Muscle of leg (tissue), 16 donors: ENCODE measurements around the gene PLXNB3. TPM values are rescaled to one million over a fixed set of nuclear protein-coding genes. Genes with fewer than 3 reads are reported as not detected.
A peak's percentile ranks its signal among the peaks of the same experiment; 100 is the strongest.

Source experiments
- DNase-seq: peaks from one replicate; pipeline ENCODE4 v3.0.0; 2013
- H3K27ac ChIP-seq: one replicate; pipeline ENCODE4 v1.5.1; 2013; ENCODE audit warnings: mild to moderate bottlenecking, low read length, control low read depth
- H3K27me3 ChIP-seq: one replicate; pipeline ENCODE4 v1.6.1; 2013; ENCODE audit warnings: low read length; ENCODE audit not compliant: control insufficient read depth, insufficient read depth
- H3K36me3 ChIP-seq: one replicate; pipeline ENCODE4 v1.6.1; 2013; ENCODE audit warnings: low read length; ENCODE audit not compliant: control insufficient read depth, insufficient read depth
- H3K4me1 ChIP-seq: one replicate; pipeline ENCODE4 v1.6.1; 2013; ENCODE audit warnings: low read length; ENCODE audit not compliant: control insufficient read depth, insufficient read depth
- H3K4me3 ChIP-seq: one replicate; pipeline ENCODE4 v1.5.1; 2013; ENCODE audit warnings: low read length, control low read depth
- H3K9me3 ChIP-seq: replicated peaks from 2 replicates; pipeline ENCODE4 v1.6.1; 2013; ENCODE audit warnings: low read depth, low read length; ENCODE audit not compliant: control insufficient read depth
- WGBS: methylation state at CpG from one replicate; pipeline ENCODE4 v1.1.5; 2013; ENCODE audit warnings: missing lambda C conversion rate; ENCODE audit not compliant: insufficient coverage; 5-methylcytosine and 5-hydroxymethylcytosine counted together
- long read RNA-seq, 11 donors: transcript quantifications; one replicate each; lab custom pipeline, GENCODE V29; 2026
- polyA plus RNA-seq, 8 donors: library from polyadenylated mRNA; unstranded; fragments of 120-200 nt; gene quantifications; one replicate each; pipeline versions ENCODE4 v1.2.1 to v1.2.3, GENCODE V29; 2013; ENCODE audit warnings: inconsistent platforms in 1 of 8, low replicate concordance in 1 of 8; ENCODE audit not compliant: insufficient read length in 8 of 8, insufficient read depth in 1 of 8
- total RNA-seq: library from RNA; stranded (reverse); fragments of 120-200 nt; gene quantifications from one replicate; pipeline ENCODE4 v1.2.4, GENCODE V29; 2013

Gene PLXNB3
- total RNA-seq (0.89 TPM), polyA plus RNA-seq (1 to 10 TPM; 2.4 to 8.9 (median 4.2) TPM)
- long read RNA-seq, donor 1: 0 reads
- long read RNA-seq, donor 2: 0 reads
- long read RNA-seq, donor 3: 0 reads
- long read RNA-seq, donor 4: 0 reads
- long read RNA-seq, donor 5: 0 reads
- long read RNA-seq, donor 6: 0 reads
- long read RNA-seq, donor 7: 0 reads
- long read RNA-seq, donor 8: 0 reads
- long read RNA-seq, donor 9: 0 reads
- long read RNA-seq, donor 10: 0 reads
- long read RNA-seq, donor 11: 0 reads

DNA sequence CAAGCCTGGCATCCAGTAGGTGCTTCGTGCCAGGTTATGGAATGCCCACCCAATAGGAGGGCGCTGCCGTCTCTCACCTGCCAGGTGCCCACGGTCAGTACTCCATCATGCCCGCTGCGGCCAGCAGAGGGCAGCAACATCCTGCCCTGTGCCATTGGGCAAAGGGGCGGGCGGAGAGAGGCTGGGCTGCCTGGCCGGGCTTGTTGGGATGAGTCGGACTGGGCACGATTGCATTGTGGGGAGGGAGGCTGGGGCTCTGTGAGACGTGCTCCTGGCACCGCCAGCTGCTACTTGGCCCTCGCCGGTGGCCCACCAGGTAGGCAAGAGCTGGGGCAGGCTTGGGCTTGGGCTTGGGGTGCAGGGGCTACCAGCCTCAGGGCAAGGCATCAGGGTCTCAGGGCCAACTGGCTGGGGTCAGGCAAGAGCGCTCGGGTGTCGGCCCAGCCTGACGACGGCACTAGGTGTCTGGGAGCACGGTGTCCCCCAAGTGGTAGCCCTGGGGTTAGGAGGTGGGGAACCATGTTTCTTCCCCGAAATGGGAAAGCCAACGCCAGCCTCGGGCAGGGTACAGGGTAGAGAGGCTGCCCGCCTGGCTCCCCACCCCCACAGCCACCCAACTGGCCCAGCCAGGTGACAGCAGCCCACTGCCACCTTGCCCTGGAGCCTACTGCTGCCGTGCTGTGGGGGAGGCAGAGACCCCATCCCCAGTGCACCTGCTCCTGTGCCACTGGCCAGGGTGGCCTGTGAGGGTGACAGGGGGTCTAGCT, at the start of gene PLXNB3:
Gene PLXNB3 (plus strand): TSS at position 261 of the 767 bp plus-strand sequence. CDS start 1,287 bp downstream, outside the sequence.
- WGBS: 28% methylated on average over 18 of the region's 26 CpGs
- Histone ChIP-seq H3K27me3 (peaks cover 2% of the 10 kb centered on the region), H3K4me1 (peaks cover 14% of the 10 kb centered on the region), H3K36me3 (no peaks in the 10 kb centered on the region), H3K4me3 (no peak within 1 kb of the TSS), H3K9me3 (no peaks in the 10 kb centered on the region), H3K27ac (no peak within 1 kb of the TSS)
- peak; percentile 60 for DNase-seq

- DNase-seq: peak; percentile 30
- no peak overlapping the region for H3K27ac ChIP-seq
- H3K27me3 ChIP-seq: peaks cover 2% of the 10 kb centered on the region
- no peak overlapping the region for H3K4me3 ChIP-seq
- no peaks in the 10 kb centered on the region for H3K9me3 ChIP-seq
- no CpG with 5 or more reads among the region's 3 CpGs for WGBS
- no peaks in the 10 kb centered on the region for H3K4me1 ChIP-seq
- H3K36me3 ChIP-seq: peaks cover 39% of the 10 kb centered on the region
These were observed 49.8 kb upstream of the PLXNB3 start for GRCh38 chrX:153714256-153714655.

- Histone ChIP-seq H3K27me3 (peaks cover 2% of the 10 kb centered on the region), H3K27ac (no peak overlapping the region), H3K4me3 (no peak overlapping the region), H3K36me3 (peaks cover 43% of the 10 kb centered on the region), H3K9me3 (no peaks in the 10 kb centered on the region), H3K4me1 (no peaks in the 10 kb centered on the region)
- DNase-seq: no peak
- WGBS: 94% methylated on average over 3 of the region's 9 CpGs
These were observed 46.6 kb upstream of the PLXNB3 start for GRCh38 chrX:153717445-153717844.

DNA sequence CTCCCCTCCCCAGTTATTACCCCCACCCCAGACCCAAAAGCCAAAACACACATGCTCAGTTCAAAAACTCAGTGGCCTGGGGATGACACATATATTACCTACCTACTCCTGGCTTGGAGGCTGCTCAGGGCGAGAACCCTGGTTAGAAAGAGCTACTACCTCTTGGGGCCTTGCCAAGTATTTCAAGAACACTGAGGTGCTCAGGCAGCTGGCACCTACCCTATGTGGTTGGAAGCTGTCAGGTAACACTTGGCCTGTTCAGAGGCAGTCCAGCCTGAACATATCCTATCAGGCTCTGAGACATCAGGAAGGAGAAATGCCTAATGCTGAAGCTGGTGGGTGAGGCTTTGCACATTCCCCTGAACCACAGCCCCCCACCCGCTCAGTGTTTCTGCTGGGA, 44.8 kb upstream of the PLXNB3 start:
- DNase-seq: no peak
- peaks cover 2% of the 10 kb centered on the region for H3K27me3 ChIP-seq
- 86% methylated on average over 1 of the region's 2 CpGs for WGBS
- peaks cover 37% of the 10 kb centered on the region for H3K36me3 ChIP-seq
- H3K4me3 ChIP-seq: no peak overlapping the region
- no peaks in the 10 kb centered on the region for H3K9me3 ChIP-seq
- H3K4me1 ChIP-seq: peaks cover 8% of the 10 kb centered on the region
- no peak overlapping the region for H3K27ac ChIP-seq

DNA sequence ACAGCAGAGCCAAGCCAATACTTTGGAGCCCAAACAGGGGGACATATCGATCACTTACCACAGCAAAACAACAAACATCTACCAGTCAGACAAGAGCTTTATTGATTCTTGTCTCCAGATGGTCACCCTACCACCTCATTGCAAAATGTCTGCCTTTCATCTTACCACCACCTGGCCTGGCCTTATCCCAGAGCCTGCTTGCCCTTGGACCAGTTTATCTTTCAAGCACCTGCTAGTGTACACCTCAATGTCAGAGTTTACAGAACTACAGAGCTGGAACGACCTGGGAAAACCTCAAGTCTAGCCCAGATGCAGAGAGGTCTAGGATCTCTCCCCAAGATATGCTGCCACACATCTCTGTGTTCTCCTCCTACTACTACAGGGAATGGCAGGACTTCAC, 44.3 kb upstream of the PLXNB3 start:
- Histone ChIP-seq H3K9me3 (no peaks in the 10 kb centered on the region), H3K4me1 (peaks cover 8% of the 10 kb centered on the region), H3K4me3 (no peak overlapping the region), H3K27me3 (peaks cover 2% of the 10 kb centered on the region), H3K36me3 (peaks cover 35% of the 10 kb centered on the region), H3K27ac (no peak overlapping the region)
- no peak for DNase-seq
- WGBS: 82% methylated on average over 2 of the region's 2 CpGs

DNA sequence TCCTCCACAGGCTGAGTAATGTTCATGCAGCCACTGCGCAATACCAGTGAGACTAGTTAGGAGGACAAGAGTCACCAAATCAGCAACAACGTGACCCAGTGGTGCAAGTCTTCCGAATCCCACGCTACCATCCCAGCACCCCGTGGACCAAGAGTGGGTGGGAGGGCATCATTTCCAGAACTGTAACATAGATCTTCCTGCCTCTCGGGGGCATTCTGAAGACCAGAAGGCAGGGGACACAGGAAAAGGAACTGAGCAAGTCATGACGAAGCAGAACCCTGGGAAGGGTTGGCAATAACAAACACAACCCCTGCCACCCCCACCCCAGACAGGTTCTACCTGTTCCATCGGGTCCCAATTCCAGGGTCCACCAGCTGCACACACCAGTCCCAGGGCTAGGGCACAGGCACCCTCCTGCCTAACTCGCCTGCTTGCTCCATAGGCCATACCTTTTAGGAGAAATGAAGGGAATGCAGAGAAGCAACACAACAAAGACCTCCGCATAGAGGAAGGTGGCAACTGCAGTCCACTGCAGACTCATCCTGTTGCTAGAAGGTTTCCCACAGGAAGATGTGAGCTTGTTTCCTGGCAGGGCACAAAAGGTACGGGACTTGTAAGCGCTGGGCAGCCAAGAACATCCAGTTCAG, 41.2 kb upstream of the PLXNB3 start:
- H3K4me3 ChIP-seq: peak overlapping the region; percentile 59
- peak overlapping the region; percentile 82 for H3K27ac ChIP-seq
- no peaks in the 10 kb centered on the region for H3K27me3 ChIP-seq
- no peak for DNase-seq
- H3K9me3 ChIP-seq: no peaks in the 10 kb centered on the region
- H3K36me3 ChIP-seq: peaks cover 25% of the 10 kb centered on the region
- 60% methylated on average over 10 of the region's 12 CpGs for WGBS
- peaks cover 40% of the 10 kb centered on the region for H3K4me1 ChIP-seq

DNA sequence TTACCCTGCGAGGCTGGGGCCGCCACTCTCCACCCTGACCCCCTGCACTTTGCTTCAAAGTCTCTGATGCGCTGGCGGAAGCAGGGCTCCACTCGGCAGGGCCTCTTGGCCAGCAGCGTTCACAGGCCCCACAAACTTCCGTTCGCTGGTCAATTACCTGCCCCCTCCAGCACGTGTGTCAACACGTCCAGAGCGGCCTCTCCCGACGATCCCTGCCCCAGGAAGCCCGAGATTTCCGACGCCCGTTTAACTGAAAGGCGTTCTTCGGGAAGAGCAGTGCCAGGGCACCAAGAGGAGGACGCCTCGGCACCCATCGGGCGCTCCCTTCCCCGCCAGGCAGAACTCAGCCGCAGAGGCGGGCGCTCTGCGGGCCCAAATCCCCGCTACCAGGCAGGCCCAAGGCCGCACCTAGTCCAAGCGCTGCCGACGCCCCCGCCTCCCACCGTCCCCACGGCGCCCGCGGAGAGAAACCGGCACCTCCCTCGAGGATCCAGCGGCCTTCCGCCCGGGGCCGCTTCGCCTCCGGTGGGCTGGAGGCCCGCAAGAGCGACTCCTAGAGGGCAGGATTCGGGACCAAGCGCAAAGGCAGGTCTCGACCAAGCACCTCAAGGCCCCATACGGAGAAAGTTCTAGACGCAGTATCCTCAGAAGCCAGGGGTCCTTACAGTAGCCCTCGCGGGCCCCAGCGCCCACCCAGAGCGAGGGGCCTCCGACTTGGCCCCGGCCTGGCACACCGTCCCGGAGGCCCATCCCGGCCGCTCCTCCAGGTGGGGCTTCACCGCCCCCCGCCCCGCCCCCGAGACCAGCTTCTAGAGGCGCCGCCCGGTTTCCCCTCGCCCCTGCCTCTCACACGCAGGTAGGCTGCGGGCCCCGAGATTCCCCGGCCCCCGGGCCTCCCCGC, 40.4 kb upstream of the PLXNB3 start:
- Histone ChIP-seq H3K9me3 (no peaks in the 10 kb centered on the region), H3K27me3 (no peaks in the 10 kb centered on the region), H3K4me1 (peaks cover 47% of the 10 kb centered on the region), H3K4me3 (peak overlapping the region; percentile 59), H3K36me3 (peaks cover 24% of the 10 kb centered on the region), H3K27ac (peak overlapping the region; percentile 82)
- peak; percentile 23 for DNase-seq
- WGBS: 26% methylated on average over 78 of the region's 78 CpGs

GRCh38 chrX:153724252-153725038, 39.6 kb upstream of the PLXNB3 start, which contains the start of the genes ABCD1 and BCAP31:
TSS of gene ABCD1 (plus strand) at chrX:153724856. CDS start at chrX:153725267, 411 bp downstream.
TSS of gene BCAP31 (minus strand) at chrX:153724387. CDS start at chrX:153723244, 1,143 bp downstream.
- H3K4me1 ChIP-seq: peaks cover 53% of the 10 kb centered on the region
- DNase-seq: peak; percentile 94
- H3K36me3 ChIP-seq: peaks cover 16% of the 10 kb centered on the region
- peak within 1 kb of the TSS; percentile 85 for H3K27ac ChIP-seq
- peak within 1 kb of the TSS; percentile 59 for H3K4me3 ChIP-seq
- H3K27me3 ChIP-seq: no peaks in the 10 kb centered on the region
- no peaks in the 10 kb centered on the region for H3K9me3 ChIP-seq
- 27% methylated on average over 57 of the region's 88 CpGs for WGBS
